Muscle layer of colon (tissue), 2 donors: ENCODE results near the gene PAPOLG.
"Not testable (repeated sequence)": the region's sequence is repeated elsewhere in the genome, so short reads cannot be mapped to it uniquely, and the experiment has no call there.

Experiments
- H3K27ac ChIP-seq: one replicate; pipeline ENCODE4 v1.7.0; 2013; ENCODE audit warnings: low read depth, mild to moderate bottlenecking, low read length, moderate library complexity
- H3K27me3 ChIP-seq, 2 donors: one replicate each; pipeline ENCODE4 v1.7.0; 2013; ENCODE audit warnings: low read length in 2 of 2, mild to moderate bottlenecking in 2 of 2; ENCODE audit not compliant: insufficient read depth in 2 of 2, control insufficient read depth in 1 of 2
- H3K36me3 ChIP-seq: one replicate; pipeline ENCODE4 v1.7.0; 2013; ENCODE audit warnings: mild to moderate bottlenecking, low read length; ENCODE audit not compliant: insufficient read depth
- H3K4me1 ChIP-seq: one replicate; pipeline ENCODE4 v1.7.0; 2013; ENCODE audit warnings: mild to moderate bottlenecking, low read length; ENCODE audit not compliant: insufficient read depth
- H3K4me3 ChIP-seq, 2 donors: one replicate each; pipeline ENCODE4 v1.7.0; 2013; ENCODE audit warnings: low read length in 2 of 2, low read depth in 1 of 2, mild to moderate bottlenecking in 1 of 2, moderate library complexity in 1 of 2
- H3K9ac ChIP-seq: one replicate; pipeline ENCODE4 v1.7.0; 2013; ENCODE audit warnings: low read length
- H3K9me3 ChIP-seq: one replicate; pipeline ENCODE4 v1.7.0; 2013; ENCODE audit warnings: mild to moderate bottlenecking, low read length
- donor health status: abdominal sarcoma.
- donor health status: Adenocarcinoma of cecum.

The PAPOLG gene

DNA sequence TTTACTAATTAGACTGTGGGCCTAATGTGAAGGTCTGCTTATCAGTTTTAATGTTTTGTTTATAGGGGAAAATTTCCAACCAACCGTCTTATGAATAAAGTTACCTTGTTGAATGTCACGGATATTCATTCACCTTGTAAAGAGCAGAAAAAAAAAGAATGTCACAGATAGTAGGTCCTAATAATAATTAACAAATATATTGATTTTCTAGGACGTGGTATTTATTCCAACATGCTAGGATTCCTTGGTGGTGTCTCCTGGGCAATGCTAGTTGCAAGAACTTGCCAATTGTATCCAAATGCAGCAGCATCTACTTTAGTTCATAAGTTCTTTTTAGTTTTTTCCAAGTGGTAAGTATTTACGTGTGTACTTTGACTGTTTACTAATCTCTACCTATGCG lies 23.4 kb downstream of the PAPOLG start:
- no peak overlapping the region for H3K27ac ChIP-seq
- H3K9me3 ChIP-seq: no peaks in the 10 kb centered on the region
- no peak overlapping the region for H3K4me3 ChIP-seq
- H3K9ac ChIP-seq: no peak overlapping the region
- H3K36me3 ChIP-seq: peaks cover 42% of the 10 kb centered on the region
- H3K27me3 ChIP-seq: no peaks in the 10 kb centered on the region
- H3K4me1 ChIP-seq: no peaks in the 10 kb centered on the region

DNA sequence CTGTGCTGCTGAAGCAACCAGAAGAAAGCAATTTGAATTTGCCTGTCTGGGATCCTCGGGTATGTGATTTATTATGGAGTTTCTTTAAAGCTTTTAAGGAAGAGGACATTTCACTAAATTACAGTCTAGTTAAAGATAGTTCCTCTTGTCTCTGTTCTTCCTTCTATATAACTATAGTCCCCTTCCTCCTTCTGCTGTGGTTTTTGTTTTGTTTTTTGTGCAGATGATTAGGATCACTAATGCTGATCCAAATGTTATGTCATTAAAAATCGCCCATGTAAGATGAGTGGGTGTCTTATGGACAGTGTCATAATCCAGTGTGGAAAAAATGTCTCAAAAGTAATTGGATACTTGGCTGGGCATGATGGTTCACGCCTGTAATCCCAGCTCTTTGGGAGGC lies 24.7 kb downstream of the PAPOLG start:
- Histone ChIP-seq H3K27me3 (no peaks in the 10 kb centered on the region), H3K4me3 (no peak overlapping the region), H3K9me3 (no peaks in the 10 kb centered on the region), H3K36me3 (peaks cover 32% of the 10 kb centered on the region), H3K9ac (no peak overlapping the region), H3K4me1 (no peaks in the 10 kb centered on the region), H3K27ac (no peak overlapping the region)

DNA sequence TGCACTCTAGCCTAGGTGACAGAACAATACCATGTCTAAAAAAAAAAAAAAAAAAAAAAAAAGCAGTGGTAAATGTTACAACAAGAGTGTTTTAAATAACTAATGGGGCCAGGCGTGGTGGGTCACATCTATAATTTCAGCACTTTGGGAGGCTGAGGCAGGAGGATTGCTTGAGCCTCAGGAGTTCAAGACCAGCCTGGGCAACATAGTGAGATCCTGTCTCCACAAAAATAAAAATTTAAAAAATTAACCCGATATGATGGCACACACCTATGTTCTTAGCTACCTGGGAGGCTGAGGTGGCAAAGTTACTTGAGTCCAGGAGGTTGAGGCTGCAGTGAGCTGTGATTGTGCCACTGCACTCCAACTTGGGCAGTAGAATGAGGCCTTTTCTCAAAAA lies 37.1 kb downstream of the PAPOLG start:
- H3K4me3 ChIP-seq: no peak overlapping the region
- no peak overlapping the region for H3K27ac ChIP-seq
- H3K27me3 ChIP-seq: no peaks in the 10 kb centered on the region
- peaks cover 56% of the 10 kb centered on the region for H3K36me3 ChIP-seq
- no peak overlapping the region for H3K9ac ChIP-seq
- H3K4me1 ChIP-seq: no peaks in the 10 kb centered on the region
- H3K9me3 ChIP-seq: no peaks in the 10 kb centered on the region

DNA sequence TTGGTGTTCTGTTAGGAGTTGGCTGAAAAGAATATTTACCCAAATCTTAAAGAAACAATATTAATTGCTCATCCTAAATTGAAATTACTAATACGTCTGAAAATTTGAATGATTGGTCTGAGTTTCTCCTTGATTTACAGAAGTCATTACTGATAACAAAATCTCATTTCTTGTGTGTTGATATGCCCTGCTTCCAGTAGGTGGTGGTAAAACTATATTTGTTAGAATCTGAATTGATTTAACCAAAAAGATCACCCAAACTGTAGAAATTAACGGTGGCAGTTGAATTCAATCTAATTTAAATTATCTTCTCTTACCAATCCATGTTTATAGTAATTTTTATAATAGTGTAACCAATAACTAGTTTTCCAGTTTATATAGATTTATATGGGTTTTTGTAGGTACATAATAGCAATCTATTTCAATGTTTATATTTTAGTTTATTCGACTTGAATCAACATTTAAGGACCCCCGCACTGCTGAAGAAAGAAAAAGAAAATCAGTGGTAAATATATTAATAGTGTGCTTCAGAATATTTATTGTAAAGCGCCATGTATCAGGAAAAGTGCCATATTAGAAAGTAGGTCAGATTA lies 38.3 kb downstream of the PAPOLG start:
- no peaks in the 10 kb centered on the region for H3K27me3 ChIP-seq

DNA sequence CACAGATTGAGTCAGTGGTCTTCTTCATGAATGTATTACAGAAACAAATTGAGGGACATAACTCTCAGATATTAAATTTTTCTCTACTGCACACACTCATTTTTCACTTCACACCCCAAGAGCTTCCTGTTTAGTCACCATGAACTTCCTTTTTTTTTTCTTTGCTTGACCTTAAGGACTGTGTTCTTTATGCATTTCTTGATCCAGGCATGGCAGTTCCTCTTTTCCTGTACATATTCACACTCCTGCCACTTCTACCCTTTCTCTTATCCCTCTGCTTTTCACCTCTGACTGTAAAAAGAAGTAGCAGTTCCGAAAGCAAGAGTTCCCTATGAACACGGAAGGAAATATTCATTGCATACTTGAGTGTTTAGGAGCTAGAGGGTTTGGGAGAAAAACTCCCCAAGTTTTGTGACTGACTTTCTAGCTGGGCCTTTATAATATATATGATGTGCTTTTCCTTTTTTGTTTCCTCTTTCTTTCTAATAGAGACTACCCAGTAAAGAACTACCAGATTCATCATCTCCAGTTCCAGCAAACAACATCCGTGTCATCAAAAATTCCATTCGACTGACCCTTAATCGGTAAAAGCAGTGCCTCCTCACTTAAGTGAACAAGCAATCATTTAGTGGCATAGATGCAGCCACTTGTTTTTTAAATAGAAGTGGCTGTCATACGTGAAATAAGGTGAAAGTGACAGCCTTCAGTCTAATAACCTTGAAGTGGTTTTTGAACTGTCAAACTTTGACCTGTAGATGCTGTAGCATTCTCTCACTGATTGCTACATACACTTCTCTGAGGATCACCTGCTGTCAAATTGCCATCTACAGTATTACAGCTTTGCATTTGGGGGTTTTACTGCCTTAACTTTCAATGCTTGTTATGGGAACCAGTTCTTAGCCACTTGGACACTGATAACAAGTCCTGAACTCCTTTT lies 40.8 kb downstream of the PAPOLG start:
- Histone ChIP-seq H3K27me3 (no peaks in the 10 kb centered on the region), H3K9ac (no peak overlapping the region), H3K27ac (no peak overlapping the region), H3K36me3 (peaks cover 50% of the 10 kb centered on the region), H3K9me3 (no peaks in the 10 kb centered on the region), H3K4me1 (no peaks in the 10 kb centered on the region), H3K4me3 (no peak overlapping the region)

More for the DNA sequence above, 38.3 kb downstream of the PAPOLG start:
- no peak overlapping the region for H3K9ac ChIP-seq
- H3K4me1 ChIP-seq: no peaks in the 10 kb centered on the region
- no peaks in the 10 kb centered on the region for H3K9me3 ChIP-seq
- no peak overlapping the region for H3K4me3 ChIP-seq
- H3K36me3 ChIP-seq: peaks cover 59% of the 10 kb centered on the region
- H3K27ac ChIP-seq: no peak overlapping the region

DNA sequence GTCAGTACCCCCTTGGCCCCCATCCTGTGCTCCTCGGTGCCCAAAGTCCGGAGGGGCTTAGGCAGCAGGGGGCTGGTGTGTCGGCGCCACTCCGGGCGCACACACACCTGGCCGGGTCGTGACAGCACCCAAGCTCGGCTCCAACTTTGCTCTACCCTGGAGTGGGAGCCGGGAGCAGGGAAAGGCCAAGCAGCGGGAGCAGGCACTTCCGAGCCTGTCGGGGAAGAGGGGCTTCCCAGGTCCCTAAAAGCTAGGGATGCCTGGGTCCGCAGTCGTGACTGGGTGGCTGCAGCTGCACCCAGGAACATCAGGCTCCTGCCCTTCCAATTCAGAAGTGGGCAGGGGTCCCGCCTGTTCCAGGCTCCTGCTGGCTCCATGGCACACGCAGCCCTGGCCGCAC lies 48.4 kb downstream of the PAPOLG start:
- Histone ChIP-seq H3K9me3 (no peaks in the 10 kb centered on the region), H3K27ac (no peak overlapping the region), H3K27me3 (no peaks in the 10 kb centered on the region), H3K4me3 (no peak overlapping the region), H3K9ac (no peak overlapping the region), H3K36me3 (peaks cover under 1% of the 10 kb centered on the region), H3K4me1 (no peaks in the 10 kb centered on the region)

DNA sequence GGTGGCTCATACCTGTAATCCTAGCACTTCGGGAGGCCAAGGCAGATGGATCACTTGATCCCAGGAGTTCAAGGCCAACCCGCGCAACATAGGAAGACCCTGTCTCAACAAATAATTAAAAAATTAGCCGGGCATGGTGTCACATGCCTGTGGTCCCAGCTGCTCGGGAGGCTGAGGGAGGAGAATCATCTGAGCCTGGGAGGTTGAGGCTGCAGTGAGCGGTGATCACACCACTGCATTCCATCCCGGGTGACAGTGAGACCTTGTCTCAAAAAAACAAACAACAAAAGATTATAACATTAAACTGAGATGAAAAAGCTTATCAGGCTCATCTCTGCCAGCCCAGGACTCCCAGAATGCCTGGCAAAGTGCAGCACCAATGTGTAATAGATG lies 50.5 kb downstream of the PAPOLG start:
- Histone ChIP-seq H3K27me3 (no peaks in the 10 kb centered on the region), H3K27ac (no peak overlapping the region), H3K9me3 (no peaks in the 10 kb centered on the region), H3K9ac (no peak overlapping the region), H3K36me3 (no peaks in the 10 kb centered on the region), H3K4me1 (no peaks in the 10 kb centered on the region), H3K4me3 (no peak overlapping the region)

DNA sequence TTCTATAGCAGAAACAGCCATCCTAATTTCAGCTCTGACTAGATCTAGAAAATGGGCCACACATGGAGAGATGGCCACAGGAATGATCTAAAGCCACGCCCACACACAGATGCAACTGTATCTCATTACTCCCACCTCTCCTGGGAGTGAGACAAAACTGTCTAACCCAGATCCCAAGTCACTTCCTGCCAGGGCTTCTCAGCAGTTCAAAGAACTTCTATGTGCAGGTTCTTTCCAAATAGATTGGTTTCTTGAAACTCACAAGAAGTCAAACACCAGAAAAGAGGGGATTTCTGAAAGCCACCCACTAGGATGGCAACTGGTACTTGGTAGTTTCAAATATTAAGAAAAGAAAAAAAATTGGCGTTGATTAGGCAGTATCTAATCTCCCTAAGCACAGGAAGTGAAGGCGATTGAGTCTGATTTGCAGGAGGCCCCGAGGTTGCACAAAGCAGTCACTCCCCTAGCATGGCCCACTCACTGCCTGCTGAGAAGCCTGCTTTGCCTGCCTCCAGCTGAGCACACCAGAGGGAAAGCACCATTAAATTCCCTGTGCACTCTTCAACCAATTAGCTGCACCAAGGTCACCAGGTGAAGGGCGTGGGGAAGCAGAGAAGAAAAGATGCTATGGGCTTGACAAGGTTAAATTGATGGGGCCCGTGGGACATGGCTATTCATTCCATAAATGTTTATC lies 51.1 kb downstream of the PAPOLG start:
- H3K36me3 ChIP-seq: no peaks in the 10 kb centered on the region
- no peaks in the 10 kb centered on the region for H3K9me3 ChIP-seq
- no peak overlapping the region for H3K9ac ChIP-seq
- H3K4me1 ChIP-seq: no peaks in the 10 kb centered on the region
- no peak overlapping the region for H3K4me3 ChIP-seq
- no peaks in the 10 kb centered on the region for H3K27me3 ChIP-seq
- H3K27ac ChIP-seq: no peak overlapping the region

DNA sequence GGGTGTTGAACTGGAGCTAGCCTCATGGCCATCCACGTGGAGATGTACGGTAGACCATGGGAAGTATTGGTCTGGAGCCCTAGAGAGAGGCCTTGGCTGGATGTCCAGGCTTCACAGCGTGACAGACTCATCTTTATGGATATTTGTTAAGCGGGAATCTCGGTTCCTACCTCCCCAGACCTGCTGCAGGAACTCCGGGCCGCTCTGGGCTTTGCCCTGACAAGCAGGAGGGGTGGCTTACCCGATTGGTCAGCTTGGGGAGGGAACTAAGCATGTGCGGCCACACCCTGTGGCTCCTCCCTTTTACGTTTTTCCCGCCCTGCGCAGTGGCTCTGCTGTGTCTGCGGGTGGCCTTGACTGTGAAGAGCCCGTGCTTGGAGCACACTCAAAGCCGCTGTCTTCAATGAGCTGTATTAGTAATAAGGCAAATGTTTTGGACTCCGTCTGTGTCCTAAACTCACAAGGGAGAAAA lies 52.3 kb downstream of the PAPOLG start:
- no peaks in the 10 kb centered on the region for H3K36me3 ChIP-seq
- H3K9me3 ChIP-seq: no peaks in the 10 kb centered on the region
- H3K9ac ChIP-seq: no peak overlapping the region
- no peaks in the 10 kb centered on the region for H3K4me1 ChIP-seq
- H3K4me3 ChIP-seq: no peak overlapping the region
- H3K27ac ChIP-seq: no peak overlapping the region
- no peaks in the 10 kb centered on the region for H3K27me3 ChIP-seq

DNA sequence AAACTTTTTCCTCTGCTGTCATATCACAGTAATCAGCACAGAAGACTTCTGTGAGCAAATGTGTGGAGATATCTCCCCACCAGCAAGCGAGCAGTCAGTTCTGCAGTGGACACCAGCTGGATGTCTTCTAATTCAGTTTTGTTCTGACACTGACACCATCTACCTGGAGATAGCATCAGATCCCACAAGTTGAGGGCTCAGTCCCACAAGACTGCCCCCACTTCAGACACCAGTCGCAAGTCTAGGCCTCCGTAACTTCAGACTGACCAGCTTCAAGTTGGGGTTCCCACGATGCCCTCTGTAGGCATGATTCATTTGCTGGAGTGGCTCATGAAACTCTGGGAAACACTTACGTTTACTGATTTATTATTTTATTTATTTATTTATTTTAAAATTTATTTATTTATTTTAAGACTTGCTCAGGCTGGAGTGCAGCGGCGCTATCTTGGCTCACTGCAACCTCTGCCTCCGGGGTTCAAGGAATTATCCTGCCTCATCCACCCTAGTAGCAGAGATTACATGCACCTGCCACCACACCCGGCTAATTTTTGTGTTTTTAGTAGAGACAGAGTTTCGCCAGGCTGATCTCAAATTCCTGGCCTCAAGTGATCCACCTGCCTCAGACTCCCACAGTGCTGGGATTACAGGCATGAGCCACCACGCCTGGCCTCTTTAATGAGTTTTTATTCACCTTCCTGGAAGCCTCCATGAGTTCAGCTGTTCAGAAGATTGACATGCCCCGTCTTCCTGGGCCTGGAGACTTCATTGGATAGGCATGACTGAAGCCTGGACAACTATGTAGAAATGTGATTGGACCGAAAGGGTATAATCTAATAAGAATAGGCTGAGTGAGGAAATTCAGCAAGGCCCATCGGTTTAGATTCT lies 55.7 kb downstream of the PAPOLG start:
- no peaks in the 10 kb centered on the region for H3K27me3 ChIP-seq
- H3K4me3 ChIP-seq: no peak overlapping the region
- no peak overlapping the region for H3K9ac ChIP-seq
- no peaks in the 10 kb centered on the region for H3K4me1 ChIP-seq
- no peak overlapping the region for H3K27ac ChIP-seq
- H3K36me3 ChIP-seq: no peaks in the 10 kb centered on the region
- H3K9me3 ChIP-seq: no peaks in the 10 kb centered on the region

DNA sequence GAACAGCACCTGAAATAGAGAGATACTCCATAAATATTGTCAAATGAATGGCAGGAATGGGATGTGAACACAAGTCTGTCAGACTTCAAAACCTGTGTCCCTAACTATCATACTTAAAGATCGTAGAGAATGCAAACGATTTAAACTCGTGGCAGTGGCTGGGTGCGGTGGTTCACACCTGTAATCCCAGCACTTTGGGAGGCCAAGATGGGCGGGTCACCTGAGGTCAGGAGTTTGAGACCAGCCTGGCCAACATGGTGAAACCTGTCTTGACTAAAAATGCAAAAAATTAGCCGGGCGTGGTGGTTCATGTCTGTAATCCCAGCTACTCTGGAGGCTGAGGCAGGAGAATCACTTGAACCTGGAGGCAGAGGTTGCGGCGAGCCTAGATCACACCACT lies 61.1 kb downstream of the PAPOLG start:
- H3K27me3 ChIP-seq, H3K4me3 ChIP-seq, H3K9me3 ChIP-seq, H3K36me3 ChIP-seq, H3K9ac ChIP-seq, H3K27ac ChIP-seq, H3K4me1 ChIP-seq: not testable (repeated sequence)
